AG04449 (cell line): ENCODE results near the gene TMEM190.
"Not testable (repeated sequence)": the region's sequence is repeated elsewhere in the genome, so short reads cannot be mapped to it uniquely, and the experiment has no call there.

Experiments used
- CTCF ChIA-PET: fragments of 350-600 bp; formaldehyde crosslinking; extraction: SDS; loops from one replicate; lab custom pipeline; 2021; ENCODE audit warnings: antibody characterized with exemption; lab: Yijun Ruan, JAX
- POLR2A ChIA-PET: fragments of 400-600, 350-600 bp; formaldehyde crosslinking; extraction: SDS; loops from one replicate; lab custom pipeline; 2020; ENCODE audit warnings: antibody characterized with exemption, inconsistent platforms; lab: Yijun Ruan, JAX
- DNase-seq: peaks from one replicate; pipeline ENCODE4 v3.0.0-alpha.2; 2010; ENCODE audit warnings: low read depth, low spot score
- H3K4me3 ChIP-seq: 2 replicates; pipeline ENCODE4 v1.5.1; 2011; ENCODE audit warnings: low read depth, mild to moderate bottlenecking, control low read depth, low read length
- CTCF ChIP-seq: IDR thresholded peaks from one replicate; pipeline ENCODE4 v1.5.1; 2011; ENCODE audit warnings: mild to moderate bottlenecking, moderate library complexity, low read length, control low read depth, inconsistent platforms; ENCODE audit not compliant: insufficient read depth; ENCODE audit errors: missing control alignments

The TMEM190 gene

GRCh38 chr19:55408533-55408872 is 31.9 kb downstream of the TMEM190 start:
- ChIA-PET POLR2A (no interaction called here), CTCF (interaction anchor here (0.8 to 2.8 kb wide), 7 partner anchors 10 to 268 kb away, joined by 3 to 42 read pairs (median 6); partner anchors contain the start of gene TMEM238)
- TF ChIP-seq CTCF: no peak
- peak overlapping the region; percentile 58 for H3K4me3 ChIP-seq
- no peak for DNase-seq

GRCh38 chr19:55409179-55409578 is 32.6 kb downstream of the TMEM190 start:
- CTCF ChIA-PET: interaction anchor here (0.8 to 2.8 kb wide), 7 partner anchors 10 to 268 kb away, joined by 3 to 42 read pairs (median 6); no protein-coding TSS in a partner anchor
- POLR2A ChIA-PET: not testable (repeated sequence)

GRCh38 chr19:55410168-55410567 is 33.5 kb downstream of the TMEM190 start:
- no peak overlapping the region for H3K4me3 ChIP-seq
- no peak for TF ChIP-seq CTCF
- POLR2A ChIA-PET: no interaction called here
- DNase-seq: no peak
- CTCF ChIA-PET: interaction anchor here (0.8 to 2.8 kb wide), 5 partner anchors 9 to 150 kb away, joined by 3 to 42 read pairs (median 9); no protein-coding TSS in a partner anchor

More at GRCh38 chr19:55409179-55409578, 32.6 kb downstream of the TMEM190 start:
- DNase-seq, H3K4me3 ChIP-seq: not testable (repeated sequence)

GRCh38 chr19:55418185-55418584 is 41.6 kb downstream of the TMEM190 start:
- ChIA-PET CTCF (interaction anchor here (0.6 to 5.2 kb wide), 41 partner anchors 9 to 940 kb away, joined by 3 to 90 read pairs (median 5); partner anchors contain the start of genes DNAAF3, KMT5C, PPP6R1 and SSC5D), POLR2A (interaction anchor here (0.9 to 2.8 kb wide), 2 partner anchors 11 to 159 kb away, joined by 3 to 15 read pairs; partner anchors contain the start of genes PPP6R1 and UBE2S)
- peak; percentile 63 for DNase-seq

GRCh38 chr19:55419103-55419502 is 42.5 kb downstream of the TMEM190 start:
- H3K4me3 ChIP-seq: no peak overlapping the region
- DNase-seq: no peak
- ChIA-PET POLR2A (interaction anchor here (2.8 kb wide), 1 partner anchor 12 kb away, joined by 15 read pairs; the partner anchor contains the start of gene UBE2S), CTCF (interaction anchor here (0.8 to 5.2 kb wide), 22 partner anchors 9 to 331 kb away, joined by 3 to 90 read pairs (median 6); partner anchors contain the start of genes PPP6R1, UBE2S and ZNF865)
- TF ChIP-seq CTCF: no peak

More at GRCh38 chr19:55418185-55418584, 41.6 kb downstream of the TMEM190 start:
- H3K4me3 ChIP-seq: no peak overlapping the region
- peak; percentile 68 for TF ChIP-seq CTCF

- CTCF ChIA-PET: interaction anchor here (0.9 to 5.2 kb wide), 10 partner anchors 9 to 332 kb away, joined by 3 to 90 read pairs (median 6); partner anchors contain the start of gene ZNF865
- POLR2A ChIA-PET: interaction anchor here (0.6 to 2.8 kb wide), 2 partner anchors 12 to 302 kb away, joined by 3 to 15 read pairs; partner anchors contain the start of gene UBE2S
- DNase-seq: no peak
- H3K4me3 ChIP-seq: no peak overlapping the region
- TF ChIP-seq CTCF: no peak
These were observed 43.1 kb downstream of the TMEM190 start for GRCh38 chr19:55419624-55420236.

- DNase-seq, POLR2A ChIA-PET, H3K4me3 ChIP-seq: not testable (repeated sequence)
- CTCF ChIA-PET: interaction anchor here (4.3 to 4.5 kb wide), 2 partner anchors 84 to 119 kb away, joined by 28 to 33 read pairs; no protein-coding TSS in a partner anchor
These were observed 44.7 kb downstream of the TMEM190 start for GRCh38 chr19:55421281-55421680.
